HepG2 (cell line): ENCODE data around the gene SRRM3. TPM values are rescaled to one million over a fixed set of nuclear protein-coding genes. Genes with fewer than 3 reads are reported as not detected.
A peak's percentile ranks its signal among the peaks of the same experiment; 100 is the strongest.

ENCODE experiments used
- ARNT2 ChIP-seq: sonication (generic); formaldehyde crosslinking; IDR thresholded peaks from 2 replicates; pipeline ENCODE4 v1.8.0; 2022; ENCODE audit warnings: mild to moderate bottlenecking, low read depth, missing genetic modification reagents, moderate library complexity
- BORCS8-MEF2B ChIP-seq: sonication (generic); formaldehyde crosslinking; IDR thresholded peaks from 2 replicates; pipeline ENCODE4 v1.8.0; 2022; ENCODE audit warnings: mild to moderate bottlenecking, missing genetic modification reagents
- CEBPG ChIP-seq: IDR thresholded peaks from 2 replicates; pipeline ENCODE4 v1.6.1; 2016
- DNMT3B ChIP-seq: conservative IDR thresholded peaks from 2 replicates; pipeline ENCODE4 v1.6.1; 2016; ENCODE audit warnings: missing biosample characterization, control low read depth
- FOXJ3 ChIP-seq: sonication (generic); formaldehyde crosslinking; IDR thresholded peaks from 2 replicates; pipeline ENCODE4 v1.4.0; 2020; ENCODE audit warnings: missing genetic modification reagents, mild to moderate bottlenecking, borderline replicate concordance
- KDM4B ChIP-seq: sonication (generic); formaldehyde crosslinking; IDR thresholded peaks from 2 replicates; pipeline ENCODE4 v1.4.0; 2020; ENCODE audit warnings: missing genetic modification reagents
- KLF16 ChIP-seq, 2 experiments: sonication (generic) in 1 of 2; formaldehyde crosslinking in 1 of 2; IDR thresholded peaks; 2 replicates each; pipeline versions ENCODE4 v1.6.1 to v1.8.0; 2016 to 2023; ENCODE audit warnings: missing genetic modification reagents in 2 of 2, missing compliant biosample characterization in 1 of 2
- NFATC3 ChIP-seq: sonication (generic); formaldehyde crosslinking; IDR thresholded peaks from 2 replicates; pipeline ENCODE4 v1.5.1; 2020; ENCODE audit warnings: mild to moderate bottlenecking, missing genetic modification reagents
- SALL2 ChIP-seq: sonication (generic); formaldehyde crosslinking; IDR thresholded peaks from 2 replicates; pipeline ENCODE4 v1.8.1; 2023; ENCODE audit warnings: mild to moderate bottlenecking, missing genetic modification reagents, inconsistent platforms
- SKI ChIP-seq: fragments of 450-650 bp; IDR thresholded peaks from one replicate; pipeline ENCODE4 v1.6.1; 2018; ENCODE audit warnings: mild to moderate bottlenecking; ENCODE audit not compliant: partially characterized antibody
- TARDBP ChIP-seq: sonication (generic); formaldehyde crosslinking; IDR thresholded peaks from 2 replicates; pipeline ENCODE4 v1.8.0; 2022; ENCODE audit warnings: mild to moderate bottlenecking, missing genetic modification reagents
- ZKSCAN8 ChIP-seq: IDR thresholded peaks from 2 replicates; pipeline ENCODE4 v1.6.1; 2016; ENCODE audit warnings: borderline replicate concordance, missing genetic modification reagents, missing compliant biosample characterization
- ZMYM3 ChIP-seq: sonication (generic); formaldehyde crosslinking; IDR thresholded peaks from 2 replicates; pipeline ENCODE4 v1.5.1; 2020; ENCODE audit warnings: mild to moderate bottlenecking, missing genetic modification reagents
- ZNF292 ChIP-seq: sonication (generic); formaldehyde crosslinking; IDR thresholded peaks from 2 replicates; pipeline ENCODE4 v1.8.1; 2022; ENCODE audit warnings: mild to moderate bottlenecking, low read depth, missing genetic modification reagents, borderline replicate concordance
- ZNF3 ChIP-seq: IDR thresholded peaks from 2 replicates; pipeline ENCODE4 v1.7.0; 2017; ENCODE audit warnings: inconsistent platforms
- ZNF432 ChIP-seq: sonication (generic); formaldehyde crosslinking; IDR thresholded peaks from 2 replicates; pipeline ENCODE4 v1.5.0; 2020; ENCODE audit warnings: missing genetic modification reagents, mild to moderate bottlenecking, borderline replicate concordance
- ZNF513 ChIP-seq: sonication (generic); formaldehyde crosslinking; conservative IDR thresholded peaks from 2 replicates; pipeline ENCODE4 v1.5.0; 2020; ENCODE audit warnings: missing genetic modification reagents
- ZNF550 ChIP-seq: sonication (generic); formaldehyde crosslinking; IDR thresholded peaks from 2 replicates; pipeline ENCODE4 v1.4.0; 2020; ENCODE audit warnings: mild to moderate bottlenecking, missing genetic modification reagents, borderline replicate concordance
- ZNF556 ChIP-seq: sonication (generic); formaldehyde crosslinking; IDR thresholded peaks from 2 replicates; pipeline ENCODE4 v1.4.0; 2020; ENCODE audit warnings: mild to moderate bottlenecking, missing genetic modification reagents, borderline replicate concordance
- ZSCAN9 ChIP-seq: IDR thresholded peaks from 2 replicates; pipeline ENCODE4 v1.6.1; 2016; ENCODE audit warnings: borderline replicate concordance
- polyA plus RNA-seq, 8 experiments: library from polyadenylated mRNA; depleted of rRNA in 3 of 8; stranded (reverse) in 7 of 8; unstranded in 1 of 8; fragments of >200 nt; fragmentation: Illumina TruSeq in 4 of 8; extraction: Trizol in 4 of 8; gene quantifications; 2 replicates each; pipeline versions ENCODE4 v1.2.1 to v1.2.3, GENCODE V29; 2011 to 2016; ENCODE audit warnings: low read depth in 4 of 8, missing spikeins in 1 of 8, mixed read lengths in 1 of 8; ENCODE audit not compliant: insufficient read depth in 1 of 8
- total RNA-seq, 5 experiments: library from RNA; depleted of rRNA; stranded (reverse); fragments of >200 nt; fragmentation: Illumina TruSeq; extraction: Trizol; gene quantifications; 2 replicates each; pipeline ENCODE4 v1.2.3, GENCODE V29; 2016; ENCODE audit warnings: low read depth in 1 of 5
- TF ChIP-seq, protein P1 (sequence below): sonication (generic); formaldehyde crosslinking; IDR thresholded peaks from 2 replicates; pipeline ENCODE4 v1.4.0; 2020; ENCODE audit warnings: missing genetic modification reagents
- TF ChIP-seq, protein P2 (sequence below): sonication (generic); formaldehyde crosslinking; IDR thresholded peaks from 2 replicates; pipeline ENCODE4 v1.5.1; 2020; ENCODE audit warnings: mild to moderate bottlenecking, missing genetic modification reagents, borderline replicate concordance

The SRRM3 gene
- total and polyA plus RNA-seq, 2 of the 13 experiments (the other 11 are each of a cell fraction or from before 2014, with no cell fraction given) = 0.13 to 0.54 TPM

GRCh38 chr7:76314042-76314721 is 112.5 kb downstream of the SRRM3 start (continued):
- TF ChIP-seq, protein P1, sequence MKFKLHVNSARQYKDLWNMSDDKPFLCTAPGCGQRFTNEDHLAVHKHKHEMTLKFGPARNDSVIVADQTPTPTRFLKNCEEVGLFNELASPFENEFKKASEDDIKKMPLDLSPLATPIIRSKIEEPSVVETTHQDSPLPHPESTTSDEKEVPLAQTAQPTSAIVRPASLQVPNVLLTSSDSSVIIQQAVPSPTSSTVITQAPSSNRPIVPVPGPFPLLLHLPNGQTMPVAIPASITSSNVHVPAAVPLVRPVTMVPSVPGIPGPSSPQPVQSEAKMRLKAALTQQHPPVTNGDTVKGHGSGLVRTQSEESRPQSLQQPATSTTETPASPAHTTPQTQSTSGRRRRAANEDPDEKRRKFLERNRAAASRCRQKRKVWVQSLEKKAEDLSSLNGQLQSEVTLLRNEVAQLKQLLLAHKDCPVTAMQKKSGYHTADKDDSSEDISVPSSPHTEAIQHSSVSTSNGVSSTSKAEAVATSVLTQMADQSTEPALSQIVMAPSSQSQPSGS (CRISPR knock-in tag) = peak; percentile 80; the same call in 1 of the 2 replicates
- TF ChIP-seq ZMYM3 = peak; percentile 85
- peak; percentile 77; the same call in 1 of the 2 replicates for TF ChIP-seq ZNF513
- no peak for TF ChIP-seq SKI
- 0 out of 2 replicates have a peak, but pooled peaks have one; percentile 36 for TF ChIP-seq FOXJ3 (CRISPR knock-in tag)
- peak; percentile 79; the same call in 1 of the 2 replicates for TF ChIP-seq BORCS8-MEF2B
- TF ChIP-seq CEBPG (CRISPR knock-in tag) = peak; percentile 60
- TF ChIP-seq, protein P2, sequence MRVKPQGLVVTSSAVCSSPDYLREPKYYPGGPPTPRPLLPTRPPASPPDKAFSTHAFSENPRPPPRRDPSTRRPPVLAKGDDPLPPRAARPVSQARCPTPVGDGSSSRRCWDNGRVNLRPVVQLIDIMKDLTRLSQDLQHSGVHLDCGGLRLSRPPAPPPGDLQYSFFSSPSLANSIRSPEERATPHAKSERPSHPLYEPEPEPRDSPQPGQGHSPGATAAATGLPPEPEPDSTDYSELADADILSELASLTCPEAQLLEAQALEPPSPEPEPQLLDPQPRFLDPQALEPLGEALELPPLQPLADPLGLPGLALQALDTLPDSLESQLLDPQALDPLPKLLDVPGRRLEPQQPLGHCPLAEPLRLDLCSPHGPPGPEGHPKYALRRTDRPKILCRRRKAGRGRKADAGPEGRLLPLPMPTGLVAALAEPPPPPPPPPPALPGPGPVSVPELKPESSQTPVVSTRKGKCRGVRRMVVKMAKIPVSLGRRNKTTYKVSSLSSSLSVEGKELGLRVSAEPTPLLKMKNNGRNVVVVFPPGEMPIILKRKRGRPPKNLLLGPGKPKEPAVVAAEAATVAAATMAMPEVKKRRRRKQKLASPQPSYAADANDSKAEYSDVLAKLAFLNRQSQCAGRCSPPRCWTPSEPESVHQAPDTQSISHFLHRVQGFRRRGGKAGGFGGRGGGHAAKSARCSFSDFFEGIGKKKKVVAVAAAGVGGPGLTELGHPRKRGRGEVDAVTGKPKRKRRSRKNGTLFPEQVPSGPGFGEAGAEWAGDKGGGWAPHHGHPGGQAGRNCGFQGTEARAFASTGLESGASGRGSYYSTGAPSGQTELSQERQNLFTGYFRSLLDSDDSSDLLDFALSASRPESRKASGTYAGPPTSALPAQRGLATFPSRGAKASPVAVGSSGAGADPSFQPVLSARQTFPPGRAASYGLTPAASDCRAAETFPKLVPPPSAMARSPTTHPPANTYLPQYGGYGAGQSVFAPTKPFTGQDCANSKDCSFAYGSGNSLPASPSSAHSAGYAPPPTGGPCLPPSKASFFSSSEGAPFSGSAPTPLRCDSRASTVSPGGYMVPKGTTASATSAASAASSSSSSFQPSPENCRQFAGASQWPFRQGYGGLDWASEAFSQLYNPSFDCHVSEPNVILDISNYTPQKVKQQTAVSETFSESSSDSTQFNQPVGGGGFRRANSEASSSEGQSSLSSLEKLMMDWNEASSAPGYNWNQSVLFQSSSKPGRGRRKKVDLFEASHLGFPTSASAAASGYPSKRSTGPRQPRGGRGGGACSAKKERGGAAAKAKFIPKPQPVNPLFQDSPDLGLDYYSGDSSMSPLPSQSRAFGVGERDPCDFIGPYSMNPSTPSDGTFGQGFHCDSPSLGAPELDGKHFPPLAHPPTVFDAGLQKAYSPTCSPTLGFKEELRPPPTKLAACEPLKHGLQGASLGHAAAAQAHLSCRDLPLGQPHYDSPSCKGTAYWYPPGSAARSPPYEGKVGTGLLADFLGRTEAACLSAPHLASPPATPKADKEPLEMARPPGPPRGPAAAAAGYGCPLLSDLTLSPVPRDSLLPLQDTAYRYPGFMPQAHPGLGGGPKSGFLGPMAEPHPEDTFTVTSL (CRISPR knock-in tag) = no peak
- TF ChIP-seq ARNT2 (CRISPR knock-in tag) = no peak
- TF ChIP-seq ZNF550 = 0 out of 2 replicates have a peak, but pooled peaks have one; percentile 51
- TF ChIP-seq SALL2 (CRISPR knock-in tag) = peak; percentile 52; the same call in 1 of the 2 replicates
- 0 out of 2 replicates have a peak, but pooled peaks have one; percentile 46 for TF ChIP-seq NFATC3
- TF ChIP-seq TARDBP (CRISPR knock-in tag) = peak; percentile 51; the same call in 1 of the 2 replicates
- TF ChIP-seq ZNF556 (CRISPR knock-in tag) = peak; percentile 61; the same call in 1 of the 2 replicates
- TF ChIP-seq ZNF292 = no peak
- TF ChIP-seq ZKSCAN8 (CRISPR knock-in tag) = peak; percentile 72; the same call in 1 of the 2 replicates
- TF ChIP-seq DNMT3B (CRISPR knock-in tag) = no peak
- peak in 1 of 2 experiments; percentile 81; a peak in 1 of 4 replicates for TF ChIP-seq KLF16 (CRISPR knock-in tag; IDR thresholded peaks at IDR 0.05)
- TF ChIP-seq ZSCAN9 (CRISPR knock-in tag) = peak; percentile 73; the same call in 1 of the 2 replicates
- TF ChIP-seq ZNF432 (CRISPR knock-in tag) = no peak
- TF ChIP-seq ZNF3 (CRISPR knock-in tag) = 0 out of 2 replicates have a peak, but pooled peaks have one; percentile 28
- peak; percentile 82; the same call in 1 of the 2 replicates for TF ChIP-seq KDM4B (CRISPR knock-in tag)
